ENCODE results near the gene BCL11B. TPM values are rescaled to one million over a fixed set of nuclear protein-coding genes. Genes with fewer than 3 reads are reported as not detected.

BCL11B gene
- polyA plus RNA-seq, 3 donors: 0.01 TPM; not detected in 2

DNA sequence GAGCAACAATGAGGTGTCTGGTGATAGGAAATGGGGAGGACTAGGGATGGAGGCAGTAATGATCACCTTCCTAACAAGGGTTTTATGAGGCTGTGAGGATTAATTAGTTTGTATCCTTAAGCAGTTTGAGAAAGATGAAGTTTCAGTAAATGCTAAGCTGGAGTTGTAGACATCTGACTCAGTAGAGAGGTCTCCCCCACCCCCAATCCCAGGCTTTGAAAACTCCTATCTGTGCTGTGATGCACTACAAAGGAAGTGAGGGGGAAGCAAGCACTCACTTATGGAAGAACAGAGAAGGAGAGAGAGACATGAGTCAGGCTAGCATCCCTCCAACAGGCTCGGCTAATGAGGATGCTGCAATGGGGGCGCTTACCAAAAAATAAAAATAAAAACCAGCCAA, 5.5 kb upstream of the BCL11B start:
- intact Hi-C loops (cut with micrococcal nuclease): no loop called here
- Histone ChIP-seq H3K27ac (ENCODE audit: low read depth in 1 of 2, low read length in 2 of 2) (no peak overlapping the region), H3K4me3 (replicated peaks in 1 of 3; ENCODE audit: low read depth in 2 of 3, low read length in 3 of 3) (no peak overlapping the region), H4K20me1 (ENCODE audit: insufficient read depth, low read length) (no peaks in the 10 kb centered on the region), H3K36me3 (replicated peaks in 1 of 2; ENCODE audit: control insufficient read depth in 1 of 2, insufficient read depth in 2 of 2, low read length in 2 of 2) (no peaks in the 10 kb centered on the region), H3K9ac (ENCODE audit: insufficient read depth, low read length, poor library complexity, severe bottlenecking) (no peak overlapping the region), H3K79me2 (ENCODE audit: insufficient read depth, low read length) (no peaks in the 10 kb centered on the region), H3K9me3 (replicated peaks in 1 of 2; ENCODE audit: control insufficient read depth in 1 of 2, insufficient read depth in 1 of 2, low read length in 2 of 2) (peaks cover 3 to 23% of the 10 kb centered on the region in 2 donors), H3K4me2 (replicated peaks; ENCODE audit: extremely low read depth, low read length, poor library complexity, severe bottlenecking) (no peak overlapping the region), H2AFZ (ENCODE audit: insufficient read depth, low read depth, low read length, poor library complexity, severe bottlenecking) (no peak overlapping the region), H3K4me1 (ENCODE audit: control insufficient read depth in 1 of 2, insufficient read depth in 2 of 2, low read length in 2 of 2) (peaks cover 0 to 5% of the 10 kb centered on the region in 2 donors), H3K27me3 (ENCODE audit: control insufficient read depth in 2 of 2, insufficient read depth in 2 of 2, low read length in 2 of 2) (peaks cover 54 to 63% of the 10 kb centered on the region in 2 donors)
- H3K4me1 Mint-ChIP-seq: peaks cover 10% of the 10 kb centered on the region
- no peak overlapping the region for H3K4me3 Mint-ChIP-seq
- TF ChIP-seq, protein P1, sequence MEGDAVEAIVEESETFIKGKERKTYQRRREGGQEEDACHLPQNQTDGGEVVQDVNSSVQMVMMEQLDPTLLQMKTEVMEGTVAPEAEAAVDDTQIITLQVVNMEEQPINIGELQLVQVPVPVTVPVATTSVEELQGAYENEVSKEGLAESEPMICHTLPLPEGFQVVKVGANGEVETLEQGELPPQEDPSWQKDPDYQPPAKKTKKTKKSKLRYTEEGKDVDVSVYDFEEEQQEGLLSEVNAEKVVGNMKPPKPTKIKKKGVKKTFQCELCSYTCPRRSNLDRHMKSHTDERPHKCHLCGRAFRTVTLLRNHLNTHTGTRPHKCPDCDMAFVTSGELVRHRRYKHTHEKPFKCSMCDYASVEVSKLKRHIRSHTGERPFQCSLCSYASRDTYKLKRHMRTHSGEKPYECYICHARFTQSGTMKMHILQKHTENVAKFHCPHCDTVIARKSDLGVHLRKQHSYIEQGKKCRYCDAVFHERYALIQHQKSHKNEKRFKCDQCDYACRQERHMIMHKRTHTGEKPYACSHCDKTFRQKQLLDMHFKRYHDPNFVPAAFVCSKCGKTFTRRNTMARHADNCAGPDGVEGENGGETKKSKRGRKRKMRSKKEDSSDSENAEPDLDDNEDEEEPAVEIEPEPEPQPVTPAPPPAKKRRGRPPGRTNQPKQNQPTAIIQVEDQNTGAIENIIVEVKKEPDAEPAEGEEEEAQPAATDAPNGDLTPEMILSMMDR (IDR thresholded peaks at IDR 0.05): no peak
- H3K36me3 Mint-ChIP-seq: peaks cover 3% of the 10 kb centered on the region in 2 donors
- no peak overlapping the region for H3K27ac Mint-ChIP-seq
- no CpG with 5 or more reads among the region's 2 CpGs for WGBS (ENCODE audit: insufficient coverage)
- no peak for DNase-seq
- H3K27me3 Mint-ChIP-seq (ENCODE audit: low read depth in 3 of 3): peaks cover 50 to 77% (median 58%) of the 10 kb centered on the region in 3 donors
- peaks cover 0 to 7% (median 3%) of the 10 kb centered on the region in 7 donors for H3K9me3 Mint-ChIP-seq

DNA sequence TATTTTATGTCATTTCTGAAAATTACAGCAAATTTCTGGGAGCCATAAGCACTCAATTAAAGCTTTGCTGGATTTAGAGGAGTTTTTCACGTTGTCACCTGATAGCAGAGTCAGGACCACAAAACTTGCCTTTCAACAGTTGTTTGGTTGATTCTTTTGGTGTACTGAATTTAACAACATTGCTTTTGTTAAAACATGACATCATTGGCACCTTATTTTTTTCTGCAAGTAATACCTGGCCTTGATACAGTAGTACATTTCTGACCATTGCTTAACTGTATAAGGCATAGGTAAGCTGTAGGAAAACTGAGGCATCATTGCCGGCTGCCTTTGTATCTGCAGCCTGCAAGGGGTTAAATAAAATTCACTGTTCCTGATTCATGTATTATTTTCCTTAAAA, 4.5 kb upstream of the BCL11B start:
- peaks cover 17% of the 10 kb centered on the region for H3K4me1 Mint-ChIP-seq
- TF ChIP-seq, protein P1 (IDR thresholded peaks at IDR 0.05): no peak
- intact Hi-C loops (cut with micrococcal nuclease): no loop called here
- H3K9me3 ChIP-seq (replicated peaks in 1 of 2; ENCODE audit: control insufficient read depth in 1 of 2, insufficient read depth in 1 of 2, low read length in 2 of 2): peaks cover 3 to 26% of the 10 kb centered on the region in 2 donors
- WGBS (ENCODE audit: insufficient coverage): 20% methylated on average over 1 of the region's 2 CpGs
- no peak overlapping the region for H3K4me3 ChIP-seq (replicated peaks in 1 of 3; ENCODE audit: low read depth in 2 of 3, low read length in 3 of 3)
- peaks cover 0 to 11% (median 4%) of the 10 kb centered on the region in 7 donors for H3K9me3 Mint-ChIP-seq
- no peak overlapping the region for H3K9ac ChIP-seq (ENCODE audit: insufficient read depth, low read length, poor library complexity, severe bottlenecking)
- no peaks in the 10 kb centered on the region for H3K79me2 ChIP-seq (ENCODE audit: insufficient read depth, low read length)
- H3K4me1 ChIP-seq (ENCODE audit: control insufficient read depth in 1 of 2, insufficient read depth in 2 of 2, low read length in 2 of 2): peaks cover 0 to 10% of the 10 kb centered on the region in 2 donors
- H3K27me3 Mint-ChIP-seq (ENCODE audit: low read depth in 3 of 3): peaks cover 58 to 87% (median 67%) of the 10 kb centered on the region in 3 donors
- no peak overlapping the region for H3K27ac ChIP-seq (ENCODE audit: low read depth in 1 of 2, low read length in 2 of 2)
- peak overlapping the region in 1 of 2 donors; percentile 89 for H3K4me3 Mint-ChIP-seq
- peaks cover 57 to 73% of the 10 kb centered on the region in 2 donors for H3K27me3 ChIP-seq (ENCODE audit: control insufficient read depth in 2 of 2, insufficient read depth in 2 of 2, low read length in 2 of 2)
- H3K36me3 Mint-ChIP-seq: peaks cover 3% of the 10 kb centered on the region in 2 donors
- H4K20me1 ChIP-seq (ENCODE audit: insufficient read depth, low read length): no peaks in the 10 kb centered on the region
- no peak for DNase-seq
- H3K4me2 ChIP-seq (replicated peaks; ENCODE audit: extremely low read depth, low read length, poor library complexity, severe bottlenecking): no peak overlapping the region
- H2AFZ ChIP-seq (ENCODE audit: insufficient read depth, low read depth, low read length, poor library complexity, severe bottlenecking): no peak overlapping the region
- H3K36me3 ChIP-seq (replicated peaks in 1 of 2; ENCODE audit: control insufficient read depth in 1 of 2, insufficient read depth in 2 of 2, low read length in 2 of 2): no peaks in the 10 kb centered on the region
- no peak overlapping the region for H3K27ac Mint-ChIP-seq
